Measurements from ENCODE around the gene HSPA6.
"Not testable (repeated sequence)": the region's sequence is repeated elsewhere in the genome, so short reads cannot be mapped to it uniquely, and the experiment has no call there.

Gene HSPA6

GRCh38 chr1:161571703-161572102, 47.4 kb downstream of the HSPA6 start:
- DNase-seq, result not testable (repeated sequence)

All from OCI-M1 (cell line).